Fibroblast of peridontal ligament (primary cell): ENCODE results near the gene PGM1.

Experiments
- DNase-seq: peaks from one replicate; pipeline ENCODE4 v3.0.0-alpha.2; 2010; ENCODE audit errors: extremely low read depth

The PGM1 gene

DNA sequence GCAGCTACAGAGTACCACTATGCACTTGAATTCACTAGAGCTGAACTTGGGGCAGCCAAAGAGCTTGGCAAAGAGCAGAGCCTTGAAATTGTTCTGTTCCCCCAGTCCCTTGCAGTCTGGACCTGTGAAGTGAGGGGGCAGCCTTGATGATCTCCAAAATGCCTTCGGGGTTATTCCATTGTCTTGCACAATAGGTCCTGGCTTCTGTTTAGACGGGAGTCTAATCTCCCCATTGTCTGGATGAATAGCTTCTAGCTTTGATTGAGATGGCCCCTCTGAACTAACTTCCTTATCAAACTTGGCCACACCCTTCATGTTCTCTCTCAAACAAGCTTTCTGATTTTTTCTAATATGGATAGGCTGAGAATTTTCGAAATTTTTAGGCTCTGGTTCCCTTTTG is 72.6 kb downstream of the PGM1 start:
- DNase-seq = no peak

- DNase-seq = no peak
These were observed 75.1 kb downstream of the PGM1 start for GRCh38 chr1:63668298-63668697.

DNA sequence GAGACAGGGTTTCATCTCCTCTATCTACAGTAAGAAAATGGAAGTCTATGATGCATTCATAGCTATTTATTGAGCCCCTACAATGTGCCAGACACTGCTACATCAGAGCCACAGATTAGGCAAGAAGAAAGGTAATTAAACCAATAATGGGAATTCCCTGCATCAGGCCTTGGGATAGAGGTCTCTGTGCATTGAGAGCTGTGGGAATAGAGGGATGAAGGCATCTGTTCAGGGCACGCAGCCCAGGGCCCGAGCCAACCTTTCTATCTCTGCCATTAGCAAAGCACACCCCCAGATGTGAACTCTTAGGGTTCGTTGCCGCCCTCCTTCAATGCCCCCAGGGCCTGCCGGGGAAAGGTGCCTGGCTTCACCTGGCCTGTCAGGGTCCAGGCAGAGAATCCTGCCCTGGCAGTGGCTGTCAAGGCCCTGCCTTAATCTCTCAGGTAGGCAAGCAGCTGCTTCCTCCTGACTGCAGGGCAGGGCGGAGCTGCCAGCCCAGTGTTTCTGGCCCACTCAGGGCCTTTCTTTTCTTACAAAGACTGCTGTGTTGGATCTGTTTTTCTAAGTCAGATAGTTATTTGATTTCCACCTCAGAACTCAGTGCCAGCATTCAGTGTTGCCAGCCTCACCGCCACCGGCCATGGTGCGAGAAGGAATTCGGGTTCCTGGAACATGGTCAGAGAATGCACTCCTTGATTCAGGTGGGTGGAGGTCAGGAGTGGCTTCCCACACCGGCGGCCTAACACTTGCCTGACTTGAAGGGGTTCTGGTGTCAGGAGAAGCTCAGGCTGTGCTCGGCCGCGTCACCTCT is 76.1 kb downstream of the PGM1 start:
- no peak for DNase-seq

GRCh38 chr1:63670164-63670563 is 77.0 kb downstream of the PGM1 start:
- no peak for DNase-seq

GRCh38 chr1:63671514-63671913 is 78.3 kb downstream of the PGM1 start:
- DNase-seq = no peak

DNA sequence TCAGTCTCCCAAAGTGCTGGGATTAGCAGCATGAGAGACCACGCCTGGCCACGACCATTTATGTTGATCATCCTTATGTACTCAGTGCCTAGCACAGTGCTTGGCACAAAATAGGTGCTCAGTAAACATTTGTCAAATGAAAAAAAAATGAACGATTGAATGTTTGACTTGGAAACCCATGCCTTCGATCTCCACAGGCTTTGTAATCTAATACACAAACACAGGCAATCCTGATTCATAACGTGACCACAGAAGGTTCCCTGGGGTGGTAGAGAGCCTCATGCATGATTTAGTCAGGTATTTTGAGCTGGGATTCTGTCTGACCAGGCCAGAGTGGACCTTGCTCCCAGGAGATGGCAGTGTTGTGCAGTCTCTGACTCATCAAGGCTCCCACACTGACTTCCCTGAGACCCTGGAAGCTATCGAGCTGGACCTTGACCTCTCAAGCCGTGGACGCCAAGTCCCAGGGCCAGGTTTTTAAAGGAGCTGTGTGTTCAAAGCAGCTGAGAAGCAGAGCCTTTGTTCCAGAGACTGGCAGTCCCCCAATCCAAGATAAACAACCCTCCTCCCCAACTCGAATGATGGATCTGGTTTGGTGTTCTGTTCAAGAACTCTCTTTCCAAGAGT is 81.1 kb downstream of the PGM1 start:
- DNase-seq = peak; percentile 96

GRCh38 chr1:63674865-63675419 is 81.7 kb downstream of the PGM1 start:
- no peak for DNase-seq

DNA sequence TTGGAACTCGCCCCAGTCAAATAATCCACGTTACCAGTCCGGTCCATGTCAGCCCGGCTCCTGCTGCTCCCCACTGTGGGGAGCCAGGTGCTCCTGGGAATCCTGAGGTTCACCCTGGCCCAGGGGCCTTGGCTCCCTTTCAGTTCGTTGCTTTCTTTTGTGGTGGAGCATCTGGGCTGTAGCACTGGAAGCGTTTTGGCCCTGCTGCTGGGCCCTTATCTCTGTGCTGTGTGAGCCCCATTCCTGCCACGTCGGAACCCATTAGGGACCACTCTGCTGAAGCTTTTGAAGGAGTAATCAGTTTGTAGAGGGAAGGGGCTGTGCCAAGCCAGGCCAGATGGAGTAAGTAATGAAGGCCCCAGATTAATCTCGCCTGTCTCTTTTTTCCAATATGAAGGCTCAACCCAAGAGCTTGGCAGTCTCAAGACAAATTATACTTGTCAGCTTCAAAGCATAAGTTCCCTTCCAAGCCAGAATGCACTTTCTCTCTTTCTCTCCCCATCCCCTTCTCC is 82.3 kb downstream of the PGM1 start:
- no peak for DNase-seq

GRCh38 chr1:63677497-63677896 is 84.3 kb downstream of the PGM1 start:
- no peak for DNase-seq

DNA sequence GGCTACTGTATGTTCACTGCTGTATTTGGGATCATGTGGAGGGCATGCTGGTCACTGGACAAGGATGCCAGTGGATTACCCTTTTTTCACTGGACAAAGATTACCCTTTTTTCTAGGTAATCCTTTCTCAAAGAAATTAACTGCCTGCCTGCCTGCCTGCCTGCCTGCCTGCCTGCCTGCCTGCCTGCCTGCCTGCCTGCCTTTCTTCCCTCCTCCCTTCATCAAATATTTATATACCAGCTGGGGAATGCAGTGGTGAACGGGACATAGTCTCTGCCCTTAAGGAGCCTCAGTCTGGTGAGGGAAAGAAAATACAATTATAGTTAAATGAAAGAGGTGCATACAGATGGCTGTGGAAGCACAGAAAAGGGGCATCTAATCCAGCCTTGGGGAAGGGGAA is 85.0 kb downstream of the PGM1 start:
- no peak for DNase-seq

GRCh38 chr1:63679076-63679475 is 85.9 kb downstream of the PGM1 start:
- DNase-seq = no peak

DNA sequence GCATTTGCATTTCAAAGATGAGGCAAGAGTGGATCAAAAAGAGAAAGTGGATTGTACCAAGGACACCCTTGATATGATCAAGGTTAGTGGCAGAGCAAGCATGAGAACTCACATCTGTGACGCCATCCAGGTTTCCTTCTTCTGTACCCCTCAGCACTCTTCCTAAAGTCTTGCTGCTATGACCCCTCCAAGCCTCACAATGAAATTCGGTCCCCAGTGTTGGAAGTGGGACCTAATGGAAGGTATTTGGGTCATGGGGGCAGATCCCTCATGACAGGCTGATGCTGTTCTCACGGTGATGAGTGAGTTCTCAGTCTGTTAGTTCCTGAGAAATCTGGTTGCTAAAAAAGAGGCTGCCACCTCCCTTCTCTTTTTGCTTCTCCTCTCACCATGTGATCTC is 86.4 kb downstream of the PGM1 start:
- no peak for DNase-seq

DNA sequence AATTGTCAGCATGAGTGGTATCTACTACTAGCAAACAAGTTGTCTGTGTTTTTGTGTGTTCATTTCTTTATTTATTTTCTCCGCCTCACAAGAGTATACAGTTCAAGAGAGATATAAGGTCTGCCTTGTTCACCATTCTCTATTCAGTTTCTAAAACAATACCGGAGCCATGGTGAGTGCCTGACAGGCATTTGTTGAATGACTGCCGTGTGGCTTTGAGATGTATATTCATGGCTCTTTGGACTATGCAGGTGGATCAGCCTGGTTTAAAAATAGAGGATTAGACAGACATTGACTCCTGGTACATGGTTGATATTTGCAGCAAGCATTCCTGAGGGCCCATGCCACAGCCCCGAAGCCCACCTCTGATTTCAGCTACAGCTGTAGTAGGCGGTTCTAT is 89.7 kb downstream of the PGM1 start:
- no peak for DNase-seq

DNA sequence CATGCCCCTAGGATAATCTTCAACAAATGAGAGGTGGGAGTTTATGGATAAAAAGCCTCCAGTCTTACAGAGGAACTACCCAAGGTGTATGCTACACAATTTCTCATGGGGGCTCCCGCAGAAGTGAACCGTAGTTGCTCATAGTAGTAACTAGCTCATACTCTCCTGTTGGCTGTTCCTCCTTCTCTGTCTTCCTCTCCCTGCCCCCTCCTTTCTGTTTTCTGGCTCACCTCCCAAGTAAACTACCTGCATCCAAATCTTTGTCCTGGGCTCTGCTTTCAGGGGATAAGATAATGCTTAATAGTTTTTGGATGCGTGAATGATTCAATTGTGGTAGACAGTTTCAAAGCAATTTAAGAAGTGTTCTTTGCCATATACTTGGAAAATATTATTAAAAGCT is 90.5 kb downstream of the PGM1 start:
- no peak for DNase-seq

DNA sequence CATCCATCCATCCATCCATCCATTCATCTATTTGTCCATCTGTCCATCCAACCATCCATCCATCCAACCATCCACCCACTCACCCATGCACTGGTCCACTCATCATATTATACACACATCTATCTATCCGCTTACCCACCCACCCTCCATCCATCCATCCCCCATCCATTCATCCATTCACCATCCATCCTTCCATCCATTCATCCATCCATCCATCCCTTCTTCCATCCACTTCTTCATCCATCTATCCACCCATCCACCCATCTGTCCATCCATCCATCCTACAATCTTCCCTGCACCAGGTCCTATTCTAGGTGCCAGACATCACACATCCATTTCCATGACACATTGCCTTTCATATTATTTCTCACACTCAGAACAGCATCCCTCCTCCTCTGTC is 93.5 kb downstream of the PGM1 start:
- DNase-seq = no peak

- peak; percentile 79 for DNase-seq
These were observed 95.2 kb downstream of the PGM1 start for GRCh38 chr1:63688302-63688890.

GRCh38 chr1:63690966-63691700 is 97.9 kb downstream of the PGM1 start:
- DNase-seq = peak; percentile 23

DNA sequence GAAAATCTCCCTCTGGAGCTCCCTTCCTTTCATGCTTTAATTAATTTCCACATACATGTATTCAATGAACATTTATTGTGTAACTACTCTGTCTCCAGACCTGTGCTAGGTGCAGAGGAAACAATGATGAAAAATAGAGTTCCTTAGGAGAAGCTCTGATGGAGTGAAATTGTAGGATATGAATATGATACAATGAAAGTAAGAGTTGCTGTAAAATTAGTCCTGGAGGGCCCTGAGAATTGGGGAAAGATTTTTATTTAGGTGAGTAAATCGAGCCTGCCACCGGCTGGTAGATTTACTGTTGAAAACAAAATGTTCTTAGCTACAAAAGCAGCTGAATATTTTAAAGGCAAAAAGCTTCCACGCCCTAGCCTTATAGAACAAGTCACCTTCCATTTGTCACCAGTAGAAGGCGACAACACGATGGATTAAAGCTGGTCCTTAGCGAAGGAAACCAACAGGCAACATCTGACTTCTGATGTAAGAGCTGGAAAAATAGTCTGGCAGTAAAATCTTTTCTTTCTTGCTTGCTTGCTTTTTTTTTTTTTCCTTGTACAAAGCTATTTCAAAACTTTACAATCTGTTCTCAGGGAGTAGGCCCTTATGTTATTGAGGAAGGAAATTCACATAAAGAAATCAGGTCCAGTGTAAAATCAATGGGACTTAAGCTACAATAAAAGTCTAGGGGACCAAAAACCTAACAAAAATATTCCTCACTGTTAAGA is 98.7 kb downstream of the PGM1 start:
- DNase-seq = peak; percentile 98

- peak; percentile 24 for DNase-seq
These were observed 100.8 kb downstream of the PGM1 start for GRCh38 chr1:63693944-63694571.

DNA sequence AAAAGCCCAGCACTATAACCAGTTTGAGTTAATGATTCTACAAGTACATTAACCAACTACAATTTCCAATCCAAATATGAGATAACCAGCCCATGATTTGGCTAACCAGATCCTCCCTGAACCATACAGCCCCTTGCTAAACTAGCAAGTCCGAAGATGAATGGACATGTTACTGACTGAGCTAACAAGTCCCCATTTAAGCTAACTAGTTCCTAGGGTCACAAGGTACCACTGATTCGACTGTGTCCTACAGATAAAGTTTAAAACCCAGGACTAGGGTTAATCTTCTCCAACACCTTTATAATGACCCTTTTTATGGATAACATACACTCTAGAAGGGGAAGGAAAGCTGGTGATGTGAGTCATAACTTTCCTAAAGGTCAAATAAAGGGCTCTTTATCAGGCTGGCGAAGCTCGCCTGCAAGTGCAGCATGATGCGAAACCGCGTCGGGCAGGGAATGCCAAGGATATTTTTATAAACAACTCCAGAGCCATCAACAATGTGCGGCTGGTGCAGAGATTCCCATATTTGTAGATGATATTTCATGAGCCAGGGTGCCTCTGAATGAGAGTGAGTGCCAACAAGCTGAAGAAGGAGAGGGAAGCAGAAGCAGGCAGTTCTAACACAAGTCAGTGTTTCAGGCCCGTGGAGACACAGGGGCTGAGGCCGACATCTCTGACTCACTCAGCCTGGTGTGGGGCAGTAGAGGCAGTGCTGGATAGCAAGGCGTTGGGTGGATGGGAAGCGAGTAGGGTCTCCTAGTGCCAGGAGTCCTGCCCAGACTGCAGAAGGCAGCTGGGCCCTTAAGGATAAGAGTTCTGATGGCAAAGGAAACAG is 105.0 kb downstream of the PGM1 start:
- DNase-seq = no peak
